HepG2 (cell line): ENCODE measurements around the gene SIK3. TPM values are rescaled to one million over a fixed set of nuclear protein-coding genes. Genes with fewer than 3 reads are reported as not detected.

Experiments used
- ARHGAP35 ChIP-seq: sonication (generic); formaldehyde crosslinking; IDR thresholded peaks from 2 replicates; pipeline ENCODE4 v1.9.0; 2022; ENCODE audit warnings: mild to moderate bottlenecking, inconsistent platforms, moderate library complexity, missing genetic modification reagents, borderline replicate concordance
- BRD4 ChIP-seq: sonication (generic); formaldehyde crosslinking; IDR thresholded peaks from 2 replicates; pipeline ENCODE4 v1.4.0; 2020; ENCODE audit warnings: missing genetic modification reagents
- CREB1 ChIP-seq, 2 experiments: fragments of 450-650 bp in 1 of 2; IDR thresholded peaks; 2 replicates each; pipeline ENCODE4 v1.6.1; 2016 to 2017; ENCODE audit warnings: control low read depth in 1 of 2, mild to moderate bottlenecking in 1 of 2, missing compliant biosample characterization in 1 of 2, missing genetic modification characterization in 1 of 2
- FOXC1 ChIP-seq: sonication (generic); formaldehyde crosslinking; IDR thresholded peaks from 2 replicates; pipeline ENCODE4 v1.8.0; 2022; ENCODE audit warnings: mild to moderate bottlenecking, missing genetic modification reagents, borderline replicate concordance
- JARID2 ChIP-seq: sonication (generic); formaldehyde crosslinking; IDR thresholded peaks from 2 replicates; pipeline ENCODE4 v1.8.1; 2023; ENCODE audit warnings: missing genetic modification reagents, inconsistent platforms; ENCODE audit not compliant: insufficient replicate concordance
- MLLT10 ChIP-seq: sonication (generic); formaldehyde crosslinking; IDR thresholded peaks from 2 replicates; pipeline ENCODE4 v1.4.0; 2020; ENCODE audit warnings: missing genetic modification reagents
- MXD4 ChIP-seq: IDR thresholded peaks from 2 replicates; pipeline ENCODE4 v1.6.1; 2016; ENCODE audit warnings: mild to moderate bottlenecking, missing biosample characterization, missing genetic modification reagents
- MXI1 ChIP-seq: IDR thresholded peaks from 3 replicates; pipeline ENCODE4 v1.6.1; 2012; ENCODE audit warnings: low read depth, low read length, inconsistent platforms, borderline replicate concordance
- NPAS2 ChIP-seq: sonication (generic); formaldehyde crosslinking; IDR thresholded peaks from 2 replicates; pipeline ENCODE4 v1.8.0; 2022; ENCODE audit warnings: mild to moderate bottlenecking, missing genetic modification reagents, borderline replicate concordance
- PCBP2 ChIP-seq: fragments of 200-400 bp; formaldehyde crosslinking; optimal IDR thresholded peaks from 2 replicates; pipeline ENCODE3; 2018; ENCODE audit warnings: low read length, low read depth; ENCODE audit not compliant: poor library complexity, severe bottlenecking
- SP140L ChIP-seq: sonication (generic); formaldehyde crosslinking; IDR thresholded peaks from 2 replicates; pipeline ENCODE4 v1.4.0; 2020; ENCODE audit warnings: missing genetic modification reagents, borderline replicate concordance
- ZBTB38 ChIP-seq: sonication (generic); formaldehyde crosslinking; IDR thresholded peaks from 2 replicates; pipeline ENCODE4 v1.5.1; 2020; ENCODE audit warnings: mild to moderate bottlenecking, missing genetic modification reagents
- ZNF234 ChIP-seq: sonication (generic); formaldehyde crosslinking; conservative IDR thresholded peaks from 2 replicates; pipeline ENCODE4 v1.5.1; 2020; ENCODE audit warnings: mild to moderate bottlenecking, missing genetic modification reagents
- ZNF251 ChIP-seq: sonication (generic); formaldehyde crosslinking; IDR thresholded peaks from 2 replicates; pipeline ENCODE4 v1.9.0; 2021; ENCODE audit warnings: mild to moderate bottlenecking, missing genetic modification reagents
- ZNF317 ChIP-seq: sonication (generic); formaldehyde crosslinking; IDR thresholded peaks from 2 replicates; pipeline ENCODE4 v1.5.0; 2020; ENCODE audit warnings: mild to moderate bottlenecking, missing genetic modification reagents
- ZNF563 ChIP-seq: sonication (generic); formaldehyde crosslinking; IDR thresholded peaks from 2 replicates; pipeline ENCODE4 v1.8.0; 2022; ENCODE audit warnings: mild to moderate bottlenecking, moderate library complexity, missing genetic modification reagents
- ZNF619 ChIP-seq: sonication (generic); formaldehyde crosslinking; IDR thresholded peaks from 2 replicates; pipeline ENCODE4 v1.4.0; 2020; ENCODE audit warnings: mild to moderate bottlenecking, missing genetic modification reagents
- ZNF775 ChIP-seq: sonication (generic); formaldehyde crosslinking; IDR thresholded peaks from 2 replicates; pipeline ENCODE4 v1.4.0; 2020; ENCODE audit warnings: missing genetic modification reagents, mild to moderate bottlenecking, moderate library complexity, borderline replicate concordance
- polyA plus RNA-seq, 8 experiments: library from polyadenylated mRNA; depleted of rRNA in 3 of 8; stranded (reverse) in 7 of 8; unstranded in 1 of 8; fragments of >200 nt; fragmentation: Illumina TruSeq in 4 of 8; extraction: Trizol in 4 of 8; gene quantifications; 2 replicates each; pipeline versions ENCODE4 v1.2.1 to v1.2.3, GENCODE V29; 2011 to 2016; ENCODE audit warnings: low read depth in 4 of 8, missing spikeins in 1 of 8, mixed read lengths in 1 of 8; ENCODE audit not compliant: insufficient read depth in 1 of 8
- total RNA-seq, 5 experiments: library from RNA; depleted of rRNA; stranded (reverse); fragments of >200 nt; fragmentation: Illumina TruSeq; extraction: Trizol; gene quantifications; 2 replicates each; pipeline ENCODE4 v1.2.3, GENCODE V29; 2016; ENCODE audit warnings: low read depth in 1 of 5
- TF ChIP-seq, protein P1 (sequence below): sonication (generic); formaldehyde crosslinking; IDR thresholded peaks from 2 replicates; pipeline ENCODE4 v1.4.0; 2020; ENCODE audit warnings: missing genetic modification reagents
- TF ChIP-seq, protein P2 (sequence below): sonication (generic); formaldehyde crosslinking; IDR thresholded peaks from 2 replicates; pipeline ENCODE4 v1.4.0; 2020; ENCODE audit warnings: missing genetic modification reagents
- TF ChIP-seq, protein P3 (sequence below): sonication (generic); formaldehyde crosslinking; IDR thresholded peaks from 2 replicates; pipeline ENCODE4 v1.9.0; 2022; ENCODE audit warnings: missing genetic modification reagents, mild to moderate bottlenecking, borderline replicate concordance
- TF ChIP-seq, protein P4 (sequence below): sonication (generic); formaldehyde crosslinking; IDR thresholded peaks from 2 replicates; pipeline ENCODE4 v1.4.0; 2020; ENCODE audit warnings: missing genetic modification reagents

SIK3 gene
- total and polyA plus RNA-seq, 2 of the 13 experiments (the other 11 are each of a cell fraction or from before 2014, with no cell fraction given): 5.7 to 9.8 TPM

DNA sequence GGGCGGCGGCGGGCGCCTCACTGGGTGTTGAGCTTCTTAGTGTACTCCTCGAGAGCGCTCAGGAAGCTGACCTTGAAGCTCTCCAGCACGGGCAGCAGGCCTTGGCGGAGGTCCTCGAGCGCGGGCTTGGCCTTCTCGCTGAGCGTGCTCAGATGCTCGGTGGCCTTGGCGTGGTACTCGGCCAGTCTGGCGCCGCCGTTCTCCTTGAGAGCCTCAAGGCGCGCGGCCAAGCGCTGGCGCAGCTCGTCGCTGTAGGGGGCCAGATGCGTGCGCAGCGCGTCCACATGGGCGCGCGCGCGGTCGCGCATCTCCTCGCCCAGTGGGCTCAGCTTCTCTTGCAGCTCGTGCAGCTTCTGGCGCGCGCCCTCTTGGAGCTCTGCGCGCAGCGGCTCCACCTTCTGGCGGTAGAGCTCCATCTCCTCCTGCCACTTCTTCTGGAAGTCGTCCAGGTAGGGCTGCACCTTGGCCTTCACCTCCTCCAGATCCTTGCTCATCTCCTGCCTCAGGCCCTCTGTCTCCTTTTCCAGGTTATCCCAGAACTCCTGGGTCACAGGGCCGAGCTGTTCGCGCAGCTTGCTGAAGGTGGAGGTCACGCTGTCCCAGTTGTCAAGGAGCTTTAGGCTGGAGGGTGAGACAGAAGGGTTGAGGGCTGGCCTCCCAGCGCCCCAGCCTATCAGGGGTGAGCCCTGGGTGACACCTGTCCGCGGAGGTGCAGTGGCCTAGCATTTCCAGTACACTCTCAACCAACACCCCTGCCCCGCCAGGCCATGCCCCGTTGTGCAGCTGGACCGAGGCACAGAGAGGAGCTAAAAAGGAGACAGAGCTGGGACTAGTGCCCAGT, 262.2 kb downstream of the SIK3 start (continued):
- TF ChIP-seq CREB1 (IDR thresholded peaks at IDR 0.05) (no peak), CREB1 (CRISPR knock-in tag; IDR thresholded peaks at IDR 0.05) (no peak), ZNF251 (CRISPR knock-in tag) (no peak), ZBTB38 (CRISPR knock-in tag) (peak; percentile 42; the same call in 1 of the 2 replicates), SP140L (no peak), ZNF775 (CRISPR knock-in tag) (no peak), ZNF619 (CRISPR knock-in tag) (no peak; the same call in 1 of the 2 replicates), MLLT10 (CRISPR knock-in tag) (0 out of 2 replicates have a peak, but pooled peaks have one; percentile 69), JARID2 (CRISPR knock-in tag) (no peak), FOXC1 (CRISPR knock-in tag) (peak; percentile 59; the same call in 1 of the 2 replicates), ZNF563 (CRISPR knock-in tag) (peak; percentile 40; the same call in 1 of the 2 replicates), ZNF234 (CRISPR knock-in tag) (no peak), ZNF317 (CRISPR knock-in tag) (no peak), NPAS2 (CRISPR knock-in tag) (no peak), BRD4 (CRISPR knock-in tag) (no peak), MXI1 (peak; percentile 38; the same call in 1 of the 3 replicates), MXD4 (CRISPR knock-in tag) (no peak; the same call in 1 of the 2 replicates), ARHGAP35 (no peak), PCBP2 (no peak)
- TF ChIP-seq, protein P1, sequence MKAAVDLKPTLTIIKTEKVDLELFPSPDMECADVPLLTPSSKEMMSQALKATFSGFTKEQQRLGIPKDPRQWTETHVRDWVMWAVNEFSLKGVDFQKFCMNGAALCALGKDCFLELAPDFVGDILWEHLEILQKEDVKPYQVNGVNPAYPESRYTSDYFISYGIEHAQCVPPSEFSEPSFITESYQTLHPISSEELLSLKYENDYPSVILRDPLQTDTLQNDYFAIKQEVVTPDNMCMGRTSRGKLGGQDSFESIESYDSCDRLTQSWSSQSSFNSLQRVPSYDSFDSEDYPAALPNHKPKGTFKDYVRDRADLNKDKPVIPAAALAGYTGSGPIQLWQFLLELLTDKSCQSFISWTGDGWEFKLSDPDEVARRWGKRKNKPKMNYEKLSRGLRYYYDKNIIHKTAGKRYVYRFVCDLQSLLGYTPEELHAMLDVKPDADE (CRISPR knock-in tag): peak; percentile 73; the same call in 1 of the 2 replicates
- TF ChIP-seq, protein P2, sequence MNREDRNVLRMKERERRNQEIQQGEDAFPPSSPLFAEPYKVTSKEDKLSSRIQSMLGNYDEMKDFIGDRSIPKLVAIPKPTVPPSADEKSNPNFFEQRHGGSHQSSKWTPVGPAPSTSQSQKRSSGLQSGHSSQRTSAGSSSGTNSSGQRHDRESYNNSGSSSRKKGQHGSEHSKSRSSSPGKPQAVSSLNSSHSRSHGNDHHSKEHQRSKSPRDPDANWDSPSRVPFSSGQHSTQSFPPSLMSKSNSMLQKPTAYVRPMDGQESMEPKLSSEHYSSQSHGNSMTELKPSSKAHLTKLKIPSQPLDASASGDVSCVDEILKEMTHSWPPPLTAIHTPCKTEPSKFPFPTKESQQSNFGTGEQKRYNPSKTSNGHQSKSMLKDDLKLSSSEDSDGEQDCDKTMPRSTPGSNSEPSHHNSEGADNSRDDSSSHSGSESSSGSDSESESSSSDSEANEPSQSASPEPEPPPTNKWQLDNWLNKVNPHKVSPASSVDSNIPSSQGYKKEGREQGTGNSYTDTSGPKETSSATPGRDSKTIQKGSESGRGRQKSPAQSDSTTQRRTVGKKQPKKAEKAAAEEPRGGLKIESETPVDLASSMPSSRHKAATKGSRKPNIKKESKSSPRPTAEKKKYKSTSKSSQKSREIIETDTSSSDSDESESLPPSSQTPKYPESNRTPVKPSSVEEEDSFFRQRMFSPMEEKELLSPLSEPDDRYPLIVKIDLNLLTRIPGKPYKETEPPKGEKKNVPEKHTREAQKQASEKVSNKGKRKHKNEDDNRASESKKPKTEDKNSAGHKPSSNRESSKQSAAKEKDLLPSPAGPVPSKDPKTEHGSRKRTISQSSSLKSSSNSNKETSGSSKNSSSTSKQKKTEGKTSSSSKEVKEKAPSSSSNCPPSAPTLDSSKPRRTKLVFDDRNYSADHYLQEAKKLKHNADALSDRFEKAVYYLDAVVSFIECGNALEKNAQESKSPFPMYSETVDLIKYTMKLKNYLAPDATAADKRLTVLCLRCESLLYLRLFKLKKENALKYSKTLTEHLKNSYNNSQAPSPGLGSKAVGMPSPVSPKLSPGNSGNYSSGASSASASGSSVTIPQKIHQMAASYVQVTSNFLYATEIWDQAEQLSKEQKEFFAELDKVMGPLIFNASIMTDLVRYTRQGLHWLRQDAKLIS: 0 out of 2 replicates have a peak, but pooled peaks have one; percentile 36
- TF ChIP-seq, protein P3, sequence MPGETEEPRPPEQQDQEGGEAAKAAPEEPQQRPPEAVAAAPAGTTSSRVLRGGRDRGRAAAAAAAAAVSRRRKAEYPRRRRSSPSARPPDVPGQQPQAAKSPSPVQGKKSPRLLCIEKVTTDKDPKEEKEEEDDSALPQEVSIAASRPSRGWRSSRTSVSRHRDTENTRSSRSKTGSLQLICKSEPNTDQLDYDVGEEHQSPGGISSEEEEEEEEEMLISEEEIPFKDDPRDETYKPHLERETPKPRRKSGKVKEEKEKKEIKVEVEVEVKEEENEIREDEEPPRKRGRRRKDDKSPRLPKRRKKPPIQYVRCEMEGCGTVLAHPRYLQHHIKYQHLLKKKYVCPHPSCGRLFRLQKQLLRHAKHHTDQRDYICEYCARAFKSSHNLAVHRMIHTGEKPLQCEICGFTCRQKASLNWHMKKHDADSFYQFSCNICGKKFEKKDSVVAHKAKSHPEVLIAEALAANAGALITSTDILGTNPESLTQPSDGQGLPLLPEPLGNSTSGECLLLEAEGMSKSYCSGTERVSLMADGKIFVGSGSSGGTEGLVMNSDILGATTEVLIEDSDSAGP: 0 out of 2 replicates have a peak, but pooled peaks have one; percentile 42
- TF ChIP-seq, protein P4, sequence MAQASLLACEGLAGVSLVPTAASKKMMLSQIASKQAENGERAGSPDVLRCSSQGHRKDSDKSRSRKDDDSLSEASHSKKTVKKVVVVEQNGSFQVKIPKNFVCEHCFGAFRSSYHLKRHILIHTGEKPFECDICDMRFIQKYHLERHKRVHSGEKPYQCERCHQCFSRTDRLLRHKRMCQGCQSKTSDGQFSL (CRISPR knock-in tag): no peak
